SHP77 (cell line): Measurements from ENCODE around the gene SPAG16.

ENCODE experiments used
- DNase-seq, 2 experiments: peaks; one replicate each; lab custom pipeline; 2025; lab: John Stamatoyannopoulos, UW

SPAG16 gene

DNA sequence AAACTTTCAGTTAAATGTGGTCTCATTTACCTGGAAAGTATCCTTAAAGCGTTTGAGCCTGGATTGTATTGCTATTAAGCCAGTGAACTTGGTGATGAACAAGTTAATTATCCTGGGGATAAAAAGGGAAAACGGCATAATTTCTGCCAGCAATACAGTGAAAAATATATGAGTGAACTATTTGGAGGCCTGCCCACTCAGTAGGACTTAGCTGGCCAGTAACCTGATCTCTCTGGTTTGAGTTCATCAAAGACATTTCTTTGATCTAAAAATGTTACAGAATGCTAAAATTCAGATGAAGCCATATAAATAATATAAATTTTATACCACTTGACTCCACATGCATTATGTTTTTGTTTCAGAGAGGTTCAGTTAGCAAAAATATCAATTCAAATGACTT is 885.5 kb downstream of the SPAG16 start:
- DNase-seq = no peak

- no peak for DNase-seq
Observed at GRCh38 chr2:214174563-214174962, 890.3 kb downstream of the SPAG16 start.

- no peak for DNase-seq
Observed at GRCh38 chr2:214180071-214180470, 895.8 kb downstream of the SPAG16 start.

DNA sequence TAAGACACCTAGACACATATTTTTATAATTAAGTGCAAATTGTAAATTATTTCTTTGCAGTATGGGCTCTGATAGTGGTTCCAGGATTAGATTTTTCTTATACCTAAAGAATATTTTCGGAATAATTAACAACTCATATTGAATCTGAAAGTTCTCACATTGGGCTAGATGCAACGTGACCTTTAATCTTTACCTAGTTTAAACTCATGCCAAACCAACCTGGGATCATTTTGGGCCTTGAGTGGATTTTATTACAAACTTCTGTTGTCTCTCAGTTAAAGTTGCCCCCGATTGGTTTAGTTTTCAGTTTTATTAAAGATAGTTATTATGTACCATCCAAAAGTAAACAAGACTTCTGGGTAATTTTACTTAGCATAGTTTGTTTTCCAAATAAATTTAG is 896.4 kb downstream of the SPAG16 start:
- no peak for DNase-seq

DNA sequence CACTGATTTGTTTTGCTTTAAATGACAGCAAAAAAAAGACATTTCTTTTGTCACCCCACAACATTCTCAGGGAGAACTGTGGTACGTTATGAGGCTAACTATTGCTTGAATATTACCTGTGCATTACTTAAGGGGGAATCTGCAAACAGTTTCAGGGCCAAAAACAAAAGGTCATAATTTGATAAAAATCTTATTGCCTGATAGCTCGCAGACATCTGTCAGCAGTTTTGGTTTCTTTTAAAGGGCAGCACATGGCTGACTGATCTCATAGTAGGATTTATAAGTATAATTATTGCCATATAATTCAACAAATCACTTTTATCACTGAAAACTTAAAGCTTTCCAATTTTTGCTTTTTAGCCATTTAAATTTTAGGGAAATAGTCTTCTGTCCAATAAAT is 900.2 kb downstream of the SPAG16 start:
- DNase-seq = no peak

- no peak for DNase-seq
Observed at GRCh38 chr2:214185546-214185945, 901.3 kb downstream of the SPAG16 start.

DNA sequence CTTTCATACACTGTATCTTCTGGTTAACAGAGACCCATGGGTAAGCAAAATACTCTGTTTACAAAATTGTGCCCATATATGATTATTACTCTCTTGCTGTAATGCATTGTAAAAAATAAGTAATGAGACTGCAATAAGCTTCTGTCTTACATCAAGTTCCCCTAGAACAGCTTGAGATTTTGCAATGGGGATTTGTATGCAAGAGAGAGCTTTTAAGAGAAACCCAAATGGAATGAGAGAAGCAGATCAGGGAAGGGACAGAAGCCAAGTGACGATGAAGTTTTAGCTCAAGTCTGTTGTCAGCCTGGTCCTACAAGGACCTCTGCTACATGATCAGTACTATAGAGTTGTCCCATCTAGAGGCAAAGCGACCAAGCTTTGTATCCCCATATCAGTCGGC is 908.4 kb downstream of the SPAG16 start:
- DNase-seq = no peak

DNA sequence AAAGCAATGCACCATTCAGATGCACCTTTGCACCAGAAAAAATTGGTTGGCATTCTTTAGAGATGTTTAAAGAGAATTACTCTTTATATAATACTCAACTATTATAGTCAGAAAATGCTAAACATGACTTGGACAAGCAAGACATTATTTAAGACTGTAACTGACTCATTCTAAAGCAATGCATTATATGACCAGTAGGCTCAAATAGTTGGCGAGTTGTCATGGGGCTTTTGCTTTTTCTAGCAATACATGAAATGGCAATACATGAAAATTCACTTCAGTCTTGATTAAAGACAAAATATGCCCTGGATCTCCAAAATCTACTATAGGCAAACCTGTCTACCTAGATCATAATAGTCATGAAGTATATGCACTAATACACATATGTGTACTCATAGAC is 909.7 kb downstream of the SPAG16 start:
- no peak for DNase-seq

DNA sequence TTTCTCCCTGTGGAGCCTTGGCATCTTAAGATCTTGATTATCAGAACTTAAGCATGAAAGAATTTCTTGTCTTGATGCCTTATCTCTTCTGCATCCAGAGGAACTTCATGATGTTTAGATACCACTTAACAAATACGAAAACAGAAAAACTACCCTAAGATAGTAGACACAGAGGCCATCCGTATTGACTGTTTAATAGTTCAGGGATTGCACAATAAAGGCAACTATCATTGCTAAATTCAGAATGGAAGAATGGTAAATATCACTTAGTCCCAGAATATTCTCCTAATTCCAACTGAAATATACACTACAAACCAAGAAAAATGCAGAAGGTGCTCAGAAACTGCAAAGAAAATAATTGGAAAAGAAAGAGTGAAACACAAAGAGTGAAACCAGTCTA is 912.0 kb downstream of the SPAG16 start:
- no peak for DNase-seq

DNA sequence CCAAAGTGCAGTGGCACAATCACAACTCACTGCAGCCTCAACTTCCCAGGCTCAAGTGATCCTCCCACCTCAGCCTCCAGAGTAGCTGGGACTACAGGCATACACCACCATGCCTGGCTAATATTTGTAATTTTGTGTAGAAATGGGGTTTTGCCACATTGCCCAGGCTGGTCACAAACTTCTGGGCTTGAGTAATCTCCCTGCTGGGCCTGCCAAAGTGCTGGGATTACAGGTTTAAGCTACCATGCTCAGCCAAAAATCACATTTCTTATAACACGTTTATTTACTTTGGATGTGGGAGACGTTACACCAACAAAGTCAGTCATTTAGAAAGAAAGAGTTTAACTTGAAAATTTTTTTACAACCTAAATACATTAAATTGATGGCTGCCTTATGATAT is 917.6 kb downstream of the SPAG16 start:
- DNase-seq = no peak

DNA sequence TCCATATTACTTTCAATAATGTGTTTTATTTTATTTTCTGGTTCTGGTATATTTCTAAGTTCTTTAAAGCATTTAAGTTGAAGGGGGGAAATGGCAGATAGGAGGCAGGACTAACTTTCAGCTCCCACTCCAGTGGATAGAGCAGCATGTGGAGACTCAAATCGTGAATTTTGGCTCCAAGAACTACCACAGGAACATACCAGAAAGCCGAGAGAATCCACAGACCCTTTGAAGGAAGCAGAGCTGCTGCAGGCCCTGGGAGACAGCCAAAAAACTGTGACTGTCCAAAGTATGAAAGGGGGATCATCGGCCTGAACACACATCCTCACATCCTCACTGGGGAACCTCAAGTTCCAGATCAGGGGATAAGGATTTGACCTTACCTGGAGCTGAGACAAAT is 919.0 kb downstream of the SPAG16 start:
- DNase-seq = no peak

GRCh38 chr2:214203744-214204289 is 919.6 kb downstream of the SPAG16 start:
- no peak for DNase-seq

DNA sequence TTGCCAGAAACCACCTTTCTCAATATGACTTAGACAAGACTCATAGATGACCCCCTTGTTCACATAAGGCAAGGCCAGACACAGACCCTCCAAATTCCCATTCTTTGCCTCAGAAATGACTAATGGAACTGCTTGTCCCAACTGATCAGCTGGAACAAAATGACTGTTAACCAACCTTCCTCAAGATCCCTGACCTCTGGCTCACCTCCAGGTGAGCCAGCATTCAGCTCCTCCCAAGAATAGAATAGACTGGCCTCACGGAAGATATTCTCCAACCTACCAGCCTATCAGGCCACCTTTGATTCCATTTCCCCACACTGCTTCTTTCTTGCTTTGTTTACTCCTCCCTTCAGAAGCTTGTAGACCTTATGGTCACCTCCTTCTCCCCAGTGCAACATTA is 930.8 kb downstream of the SPAG16 start:
- no peak for DNase-seq

GRCh38 chr2:214217136-214217535 is 932.9 kb downstream of the SPAG16 start:
- DNase-seq = no peak

DNA sequence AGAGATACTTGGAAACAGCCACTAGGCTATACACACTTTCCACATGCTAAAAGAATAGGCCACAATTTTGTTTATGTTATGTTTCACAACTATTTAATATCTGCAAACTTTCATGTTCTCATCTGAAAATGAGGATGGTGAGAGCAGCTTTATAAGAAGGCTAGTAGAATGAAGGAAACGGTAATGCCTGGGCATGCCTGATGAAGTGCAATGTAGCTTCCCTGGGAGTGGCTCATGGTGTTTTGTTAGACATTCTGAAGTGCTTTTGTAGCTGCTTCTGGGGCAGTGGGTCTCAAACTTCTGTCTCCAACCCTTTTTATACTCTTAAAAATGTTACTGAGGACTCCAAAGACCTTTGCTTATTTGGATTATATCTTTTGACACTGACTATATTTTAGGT is 933.3 kb downstream of the SPAG16 start:
- DNase-seq = no peak

DNA sequence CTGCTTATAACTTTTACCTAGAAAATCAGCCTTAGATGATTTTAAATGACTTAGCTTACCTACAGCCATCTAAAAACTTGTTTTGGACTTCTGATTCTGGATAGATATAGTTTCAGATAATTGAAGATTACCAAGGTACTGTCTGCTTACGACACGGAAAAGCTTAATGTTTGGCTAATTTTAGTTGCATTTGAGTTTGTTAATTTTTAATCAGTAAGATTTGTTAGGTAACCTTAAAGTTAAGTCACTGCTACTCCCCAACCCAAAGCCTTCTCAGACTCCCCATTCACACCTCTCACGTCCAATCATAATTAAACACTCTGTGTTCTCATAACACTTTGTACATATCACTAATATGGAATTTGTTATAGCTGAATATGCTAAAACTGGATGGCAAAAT is 936.0 kb downstream of the SPAG16 start:
- DNase-seq = no peak

DNA sequence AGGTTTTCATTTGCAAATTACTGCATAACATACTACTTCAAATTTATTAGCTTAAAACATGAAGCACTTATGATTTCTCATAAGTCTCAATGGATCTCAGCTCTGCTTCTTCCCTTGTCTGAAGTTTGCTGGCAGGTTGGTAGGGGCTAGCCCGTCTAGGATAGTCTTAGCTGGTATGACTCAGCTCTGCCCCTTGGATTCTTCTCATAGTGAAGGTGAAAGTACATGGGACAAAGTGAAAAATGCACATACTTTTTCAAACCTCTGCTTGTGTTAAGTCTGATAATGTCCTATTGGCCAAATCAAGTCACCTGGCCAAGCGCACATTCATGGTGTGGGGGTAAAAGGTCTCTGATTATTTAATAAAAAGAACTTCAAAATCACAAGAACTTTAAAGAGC is 941.8 kb downstream of the SPAG16 start:
- DNase-seq = no peak

- no peak for DNase-seq
Observed at GRCh38 chr2:214232271-214232670, 948.0 kb downstream of the SPAG16 start.

- no peak for DNase-seq
Observed at GRCh38 chr2:214233164-214233563, 948.9 kb downstream of the SPAG16 start.

DNA sequence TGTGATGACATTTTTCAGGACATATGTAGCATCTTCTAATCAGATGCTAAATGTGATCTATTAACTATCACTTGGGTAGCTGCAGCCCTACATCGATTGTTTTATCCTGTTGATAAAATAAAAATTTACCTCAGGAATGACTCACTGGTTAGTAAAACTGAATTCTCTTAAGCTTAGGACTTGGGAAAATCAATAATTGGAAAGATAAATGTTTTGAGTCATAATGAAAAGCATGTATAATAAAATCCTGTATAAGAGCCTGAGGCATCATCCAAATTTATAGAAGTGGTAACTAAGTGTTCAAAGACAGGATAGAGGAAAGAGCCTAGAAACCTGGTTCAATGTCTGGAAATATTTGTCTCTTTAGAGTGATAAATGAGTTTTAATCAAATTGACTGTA is 958.5 kb downstream of the SPAG16 start:
- no peak for DNase-seq

DNA sequence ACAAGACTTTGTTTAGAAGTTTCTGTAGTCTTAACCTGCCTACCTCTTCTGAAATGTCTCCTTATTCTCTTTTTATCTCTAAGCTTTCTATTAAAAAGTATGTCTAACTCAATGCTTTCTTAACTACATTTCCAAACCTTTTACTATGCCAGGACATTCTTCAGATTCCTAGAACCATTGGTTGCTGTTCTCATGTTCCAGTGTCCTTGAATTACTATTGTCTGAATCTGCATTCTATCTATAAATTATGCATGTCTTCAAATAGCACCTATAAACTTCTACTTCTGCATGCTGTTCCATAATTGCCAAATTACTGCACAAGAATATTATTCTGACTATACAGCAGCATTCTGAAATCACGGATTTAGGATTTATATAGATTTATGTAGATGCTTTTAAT is 960.6 kb downstream of the SPAG16 start:
- no peak for DNase-seq

GRCh38 chr2:214246417-214246816 is 962.2 kb downstream of the SPAG16 start:
- DNase-seq = no peak

- no peak for DNase-seq
Observed at GRCh38 chr2:214247531-214247930, 963.3 kb downstream of the SPAG16 start.

DNA sequence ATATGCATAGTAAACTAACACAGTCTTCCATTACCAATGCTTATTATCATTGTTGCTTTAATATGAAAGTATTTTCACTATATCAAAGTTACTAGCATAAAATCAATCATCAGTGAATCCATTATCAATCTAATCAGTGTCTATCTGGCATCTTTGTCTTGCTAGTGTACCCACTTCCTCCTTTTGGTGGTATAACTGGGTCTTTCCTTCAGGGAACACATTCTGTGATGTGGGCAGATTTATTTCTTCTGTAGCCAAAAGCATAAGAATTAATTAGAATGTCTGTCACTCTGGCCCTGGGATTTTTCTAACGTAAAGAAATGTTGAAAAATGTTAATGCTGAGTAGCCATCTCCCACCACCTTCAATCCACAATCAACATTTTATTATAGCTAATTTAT is 970.8 kb downstream of the SPAG16 start:
- DNase-seq = no peak

- DNase-seq = no peak
Observed at GRCh38 chr2:214261683-214262082, 977.4 kb downstream of the SPAG16 start.
